ENCODE data around the gene PMVK. TPM values are rescaled to one million over a fixed set of nuclear protein-coding genes. Genes with fewer than 3 reads are reported as not detected.

PMVK gene
- total and polyA plus RNA-seq, 3 experiments from 2014 or later = 44.7 to 55.5 (median 45.2) TPM

GRCh38 chr1:154955039-154955717 is 18.7 kb upstream of the PMVK start:
- H3K27me3 ChIP-seq (ENCODE audit: insufficient read depth, low read length, poor library complexity, severe bottlenecking) = no peaks in the 10 kb centered on the region
- H3K4me3 ChIP-seq (ENCODE audit: low read length) = peak overlapping the region; percentile 85
- DNase-seq = peak; percentile 84 to 99 (median 96)
- H3K27me3 Mint-ChIP-seq = peaks cover 0 to 9% of the 10 kb centered on the region in 2 donors
- H3K9me3 Mint-ChIP-seq = no peaks in the 10 kb centered on the region
- H3K27ac ChIP-seq (ENCODE audit: low read depth, low read length) = peak overlapping the region; percentile 100
- peaks cover 62 to 90% (median 77%) of the 10 kb centered on the region in 3 donors for H3K4me1 Mint-ChIP-seq
- H3K4me3 Mint-ChIP-seq = peak overlapping the region; percentile 95 to 99 (median 97)
- peaks cover 66% of the 10 kb centered on the region for H3K4me1 ChIP-seq (ENCODE audit: insufficient read depth, low read length)
- POLR2A ChIA-PET = interaction anchor here (0.6 to 3.8 kb wide), 15 partner anchors 15 to 619 kb away, joined by 3 to 45 read pairs (median 7); partner anchors contain the start of genes FLAD1, KRTCAP2 and PMVK
- H3K27ac Mint-ChIP-seq = peak overlapping the region; percentile 99 to 100 (median 100)
- peaks cover 0 to 78% (median 9%) of the 10 kb centered on the region in 3 donors for H3K36me3 Mint-ChIP-seq
- CTCF ChIA-PET = interaction anchor here (0.5 to 5.9 kb wide), 17 partner anchors 12 to 534 kb away, joined by 3 to 65 read pairs (median 6); partner anchors contain the start of genes CKS1B, KRTCAP2, PMVK and SHC1
- no peaks in the 10 kb centered on the region for H3K9me3 ChIP-seq (ENCODE audit: low read length)
- peaks cover 16% of the 10 kb centered on the region for H3K36me3 ChIP-seq (ENCODE audit: insufficient read depth, low read length)

GRCh38 chr1:154954541-154954940 is 18.0 kb upstream of the PMVK start:
- H3K27me3 ChIP-seq (ENCODE audit: insufficient read depth, low read length, poor library complexity, severe bottlenecking) = no peaks in the 10 kb centered on the region
- H3K9me3 ChIP-seq (ENCODE audit: low read length) = no peaks in the 10 kb centered on the region
- H3K27ac Mint-ChIP-seq = peak overlapping the region; percentile 99 to 100 (median 100)
- peaks cover 0 to 9% of the 10 kb centered on the region in 2 donors for H3K27me3 Mint-ChIP-seq
- H3K4me3 ChIP-seq (ENCODE audit: low read length) = peak overlapping the region; percentile 85
- peaks cover 66% of the 10 kb centered on the region for H3K4me1 ChIP-seq (ENCODE audit: insufficient read depth, low read length)
- peak overlapping the region; percentile 95 to 99 (median 97) for H3K4me3 Mint-ChIP-seq
- ChIA-PET POLR2A (interaction anchor here (0.6 to 3.8 kb wide), 8 partner anchors 14 to 240 kb away, joined by 3 to 45 read pairs (median 10); partner anchors contain the start of genes FLAD1 and PMVK), CTCF (interaction anchor here (1.1 to 5.9 kb wide), 9 partner anchors 12 to 107 kb away, joined by 3 to 65 read pairs (median 8); partner anchors contain the start of genes CKS1B and PMVK)
- H3K36me3 Mint-ChIP-seq = peaks cover 0 to 78% (median 9%) of the 10 kb centered on the region in 3 donors
- H3K9me3 Mint-ChIP-seq = no peaks in the 10 kb centered on the region
- DNase-seq = no peak
- H3K27ac ChIP-seq (ENCODE audit: low read depth, low read length) = peak overlapping the region; percentile 100
- peaks cover 17% of the 10 kb centered on the region for H3K36me3 ChIP-seq (ENCODE audit: insufficient read depth, low read length)
- peaks cover 59 to 86% (median 76%) of the 10 kb centered on the region in 3 donors for H3K4me1 Mint-ChIP-seq

- Histone ChIP-seq H3K27ac (ENCODE audit: low read depth, low read length) (peak overlapping the region; percentile 100), H3K36me3 (ENCODE audit: insufficient read depth, low read length) (peaks cover 20% of the 10 kb centered on the region), H3K27me3 (ENCODE audit: insufficient read depth, low read length, poor library complexity, severe bottlenecking) (no peaks in the 10 kb centered on the region), H3K9me3 (ENCODE audit: low read length) (no peaks in the 10 kb centered on the region), H3K4me1 (ENCODE audit: insufficient read depth, low read length) (peaks cover 68% of the 10 kb centered on the region), H3K4me3 (ENCODE audit: low read length) (peak overlapping the region; percentile 85)
- Mint-ChIP-seq H3K9me3 (no peaks in the 10 kb centered on the region), H3K27me3 (peaks cover 0 to 10% of the 10 kb centered on the region in 2 donors), H3K27ac (peak overlapping the region; percentile 99 to 100 (median 100)), H3K4me1 (peaks cover 63 to 88% (median 86%) of the 10 kb centered on the region in 3 donors), H3K36me3 (peaks cover 3 to 80% (median 11%) of the 10 kb centered on the region in 3 donors), H3K4me3 (peak overlapping the region; percentile 95 to 99 (median 97))
- CTCF ChIA-PET = interaction anchor here (1.5 to 5.9 kb wide), 4 partner anchors 8 to 64 kb away, joined by 4 to 65 read pairs (median 12); partner anchors contain the start of genes PMVK and PYGO2
- POLR2A ChIA-PET = interaction anchor here (3.6 to 3.8 kb wide), 2 partner anchors 13 to 16 kb away, joined by 15 to 45 read pairs; partner anchors contain the start of gene PMVK
- DNase-seq = no peak
These were observed 17.1 kb upstream of the PMVK start for GRCh38 chr1:154953611-154954038.

GRCh38 chr1:154952664-154953063 is 16.1 kb upstream of the PMVK start:
- Mint-ChIP-seq H3K27me3 (peaks cover 0 to 10% of the 10 kb centered on the region in 2 donors), H3K36me3 (peaks cover 5 to 82% (median 12%) of the 10 kb centered on the region in 3 donors), H3K9me3 (no peaks in the 10 kb centered on the region), H3K4me1 (peaks cover 67 to 84% (median 80%) of the 10 kb centered on the region in 3 donors), H3K4me3 (peak overlapping the region; percentile 95 to 99 (median 97)), H3K27ac (peak overlapping the region; percentile 99 to 100 (median 100))
- H3K27me3 ChIP-seq (ENCODE audit: insufficient read depth, low read length, poor library complexity, severe bottlenecking) = no peaks in the 10 kb centered on the region
- peaks cover 70% of the 10 kb centered on the region for H3K4me1 ChIP-seq (ENCODE audit: insufficient read depth, low read length)
- H3K36me3 ChIP-seq (ENCODE audit: insufficient read depth, low read length) = peaks cover 29% of the 10 kb centered on the region
- DNase-seq = no peak
- no peaks in the 10 kb centered on the region for H3K9me3 ChIP-seq (ENCODE audit: low read length)
- POLR2A ChIA-PET = interaction anchor here (0.6 to 3.8 kb wide), 5 partner anchors 9 to 1492 kb away, joined by 3 to 45 read pairs (median 4); partner anchors contain the start of gene PMVK
- H3K4me3 ChIP-seq (ENCODE audit: low read length) = peak overlapping the region; percentile 85
- H3K27ac ChIP-seq (ENCODE audit: low read depth, low read length) = peak overlapping the region; percentile 100
- CTCF ChIA-PET = interaction anchor here (1.1 to 5.9 kb wide), 8 partner anchors 9 to 393 kb away, joined by 3 to 65 read pairs (median 4); partner anchors contain the start of genes PMVK and PYGO2

GRCh38 chr1:154951901-154952657 is 15.6 kb upstream of the PMVK start:
- Histone ChIP-seq H3K27ac (ENCODE audit: low read depth, low read length) (peak overlapping the region; percentile 100), H3K9me3 (ENCODE audit: low read length) (no peaks in the 10 kb centered on the region), H3K4me1 (ENCODE audit: insufficient read depth, low read length) (peaks cover 65% of the 10 kb centered on the region), H3K27me3 (ENCODE audit: insufficient read depth, low read length, poor library complexity, severe bottlenecking) (no peaks in the 10 kb centered on the region), H3K36me3 (ENCODE audit: insufficient read depth, low read length) (peaks cover 33% of the 10 kb centered on the region), H3K4me3 (ENCODE audit: low read length) (peak overlapping the region; percentile 85)
- no peaks in the 10 kb centered on the region for H3K9me3 Mint-ChIP-seq
- peak overlapping the region; percentile 99 to 100 (median 100) for H3K27ac Mint-ChIP-seq
- peak overlapping the region; percentile 95 to 99 (median 97) for H3K4me3 Mint-ChIP-seq
- DNase-seq = peak; percentile 50 to 74 (median 63)
- H3K4me1 Mint-ChIP-seq = peaks cover 67 to 79% (median 74%) of the 10 kb centered on the region in 3 donors
- ChIA-PET POLR2A (interaction anchor here (0.5 to 1.0 kb wide), 6 partner anchors 9 to 1493 kb away, joined by 3 to 6 read pairs (median 4); no protein-coding TSS in a partner anchor), CTCF (interaction anchor here (0.8 to 5.9 kb wide), 11 partner anchors 9 to 393 kb away, joined by 3 to 65 read pairs (median 4); partner anchors contain the start of genes PMVK, PYGO2 and SHC1)
- peaks cover 0 to 10% of the 10 kb centered on the region in 2 donors for H3K27me3 Mint-ChIP-seq
- H3K36me3 Mint-ChIP-seq = peaks cover 5 to 83% (median 12%) of the 10 kb centered on the region in 3 donors

GRCh38 chr1:154948079-154948478 is 11.6 kb upstream of the PMVK start:
- Histone ChIP-seq H3K27me3 (ENCODE audit: insufficient read depth, low read length, poor library complexity, severe bottlenecking) (no peaks in the 10 kb centered on the region), H3K36me3 (ENCODE audit: insufficient read depth, low read length) (peaks cover 56% of the 10 kb centered on the region), H3K4me1 (ENCODE audit: insufficient read depth, low read length) (peaks cover 50% of the 10 kb centered on the region), H3K4me3 (ENCODE audit: low read length) (no peak overlapping the region), H3K9me3 (ENCODE audit: low read length) (no peaks in the 10 kb centered on the region), H3K27ac (ENCODE audit: low read depth, low read length) (no peak overlapping the region)
- POLR2A ChIA-PET = interaction anchor here (1.0 kb wide), 1 partner anchor 12 kb away, joined by 4 read pairs; the partner anchor contains the start of gene PMVK
- H3K4me3 Mint-ChIP-seq = no peak overlapping the region
- H3K27me3 Mint-ChIP-seq = peaks cover 0 to 9% of the 10 kb centered on the region in 2 donors
- CTCF ChIA-PET = interaction anchor here (1.0 to 1.2 kb wide), 2 partner anchors 46 to 68 kb away, joined by 3 read pairs; no protein-coding TSS in a partner anchor
- no peak for DNase-seq
- peak overlapping the region in 5 of 8 donors; percentile 43 to 98 (median 89) for H3K27ac Mint-ChIP-seq
- no peaks in the 10 kb centered on the region for H3K9me3 Mint-ChIP-seq
- peaks cover 46 to 66% (median 57%) of the 10 kb centered on the region in 3 donors for H3K4me1 Mint-ChIP-seq
- peaks cover 8 to 94% (median 13%) of the 10 kb centered on the region in 3 donors for H3K36me3 Mint-ChIP-seq

Data from CD8-positive, alpha-beta memory T cell (primary cell).